Stimulated activated CD8-positive, alpha-beta memory T cell treated with anti-CD3 and anti-CD28 coated beads, Interleukin-12 subunit alpha, Interleukin-12 subunit beta, amount 100 ng/mL, for 24 hours (primary cell): ENCODE measurements around the gene SLC35A3.
"Not testable (repeated sequence)": the region's sequence is repeated elsewhere in the genome, so short reads cannot be mapped to it uniquely, and the experiment has no call there.

Source experiments
- DNase-seq: peaks from one replicate; pipeline ENCODE4 v3.0.0-alpha.2; 2020; ENCODE audit errors: extremely low read depth

Gene SLC35A3

GRCh38 chr1:99972066-99972465, 2.3 kb downstream of the SLC35A3 start:
- DNase-seq, result not testable (repeated sequence)

GRCh38 chr1:99975529-99975928, 5.7 kb downstream of the SLC35A3 start:
- no peak for DNase-seq

- not testable (repeated sequence) for DNase-seq
These were observed 7.5 kb downstream of the SLC35A3 start for GRCh38 chr1:99977326-99977725.

- no peak for DNase-seq
These were observed 8.4 kb downstream of the SLC35A3 start for GRCh38 chr1:99978218-99978617.

GRCh38 chr1:99979091-99979490, 9.3 kb downstream of the SLC35A3 start:
- DNase-seq, result no peak

GRCh38 chr1:99980928-99981327, 11.1 kb downstream of the SLC35A3 start:
- DNase-seq, result no peak

GRCh38 chr1:99986656-99987225, 16.9 kb downstream of the SLC35A3 start:
- no peak for DNase-seq

- DNase-seq, result no peak
These were observed 18.5 kb downstream of the SLC35A3 start for GRCh38 chr1:99988210-99988765.

GRCh38 chr1:99992044-99992722, 22.4 kb downstream of the SLC35A3 start:
- DNase-seq, result no peak

GRCh38 chr1:99992760-99993467, 23.1 kb downstream of the SLC35A3 start:
- no peak for DNase-seq

GRCh38 chr1:99993468-99993845, 23.7 kb downstream of the SLC35A3 start:
- DNase-seq, result no peak

GRCh38 chr1:99994496-99994895, 24.7 kb downstream of the SLC35A3 start:
- no peak for DNase-seq

GRCh38 chr1:99996951-99997350, 27.2 kb downstream of the SLC35A3 start:
- DNase-seq, result no peak

- no peak for DNase-seq
These were observed 31.7 kb downstream of the SLC35A3 start for GRCh38 chr1:100001462-100001861.

GRCh38 chr1:100005424-100005823, 35.6 kb downstream of the SLC35A3 start:
- no peak for DNase-seq

- DNase-seq, result no peak
These were observed 36.9 kb downstream of the SLC35A3 start for GRCh38 chr1:100006688-100007087.

- no peak for DNase-seq
These were observed 39.7 kb downstream of the SLC35A3 start for GRCh38 chr1:100009458-100009857.

- no peak for DNase-seq
These were observed 41.0 kb downstream of the SLC35A3 start for GRCh38 chr1:100010804-100011203.

- DNase-seq, result no peak
These were observed 49.4 kb downstream of the SLC35A3 start for GRCh38 chr1:100019220-100019619.

- DNase-seq, result no peak
These were observed 53.7 kb downstream of the SLC35A3 start for GRCh38 chr1:100023482-100023881.

GRCh38 chr1:100027212-100027611, 57.4 kb downstream of the SLC35A3 start:
- DNase-seq, result no peak

- no peak for DNase-seq
These were observed 59.0 kb downstream of the SLC35A3 start for GRCh38 chr1:100028765-100029164.

- DNase-seq, result no peak
These were observed 64.7 kb downstream of the SLC35A3 start for GRCh38 chr1:100034470-100034869.
